GM12878 (cell line): ENCODE data around the gene ROBO1. TPM values are rescaled to one million over a fixed set of nuclear protein-coding genes. Genes with fewer than 3 reads are reported as not detected.

Source experiments
- ATAC-seq: fragments of 200-7000 bp; cut with Tn5 transposase; 3 replicates; pipeline ENCODE4 v1.9.1; 2020; ENCODE audit warnings: mild to moderate bottlenecking, moderate library complexity
- BruUV-seq: library from RNA; stranded (reverse); fragments of 400-500 nt; replicated peaks from 2 replicates; lab custom pipeline; 2021; lab: Mats Ljungman, UMichigan
- CTCF ChIA-PET: fragments of 300-600 bp; sonication (Branson Sonifier 250); formaldehyde crosslinking; extraction: SDS; loops from one replicate; lab custom pipeline; 2021; ENCODE audit warnings: inconsistent platforms; lab: Yijun Ruan, JAX
- POLR2A ChIA-PET: fragments of 350-600 bp; formaldehyde crosslinking; extraction: SDS; loops from one replicate; lab custom pipeline; 2021; ENCODE audit warnings: inconsistent platforms; lab: Charles Lee
- RAD21 ChIA-PET: fragments of 300-600 bp; sonication (Branson Sonifier 250); formaldehyde crosslinking; loops from one replicate; lab custom pipeline; 2023; ENCODE audit warnings: antibody characterized with exemption; ENCODE audit not compliant: unreplicated experiment; lab: Charles Lee
- SMC1A ChIA-PET: fragments of 300-600 bp; sonication (Branson Sonifier 250); formaldehyde crosslinking; loops from one replicate; lab custom pipeline; 2023; ENCODE audit not compliant: unreplicated experiment, uncharacterized antibody; lab: Charles Lee
- DNase-seq: peaks from one replicate; pipeline ENCODE4 v3.0.0-alpha.2; 2011; ENCODE audit warnings: low read depth, low spot score
- FAIRE-seq: peaks from 3 replicates; lab custom pipeline; 2011; peaks lifted over from hg19 to GRCh38; lab: Jason Lieb, UNC
- H2AFZ ChIP-seq: 2 replicates; pipeline ENCODE4 v1.6.0; 2011; ENCODE audit warnings: low read depth, low read length, control low read depth; ENCODE audit not compliant: control insufficient read depth
- H3K27ac ChIP-seq: 2 replicates; pipeline ENCODE4 v1.5.1; 2011; ENCODE audit warnings: control low read depth; ENCODE audit not compliant: control insufficient read depth, insufficient read depth
- H3K27me3 ChIP-seq, 2 experiments: replicated peaks in 1 of 2; 2 replicates each; pipeline versions ENCODE4 v1.6.0 to v1.6.1; 2011; ENCODE audit warnings: low read length in 1 of 2; ENCODE audit not compliant: control insufficient read depth in 2 of 2, insufficient read depth in 2 of 2
- H3K36me3 ChIP-seq, 2 experiments: 2 replicates each; pipeline ENCODE4 v1.5.1; 2011; ENCODE audit warnings: low read length in 1 of 2; ENCODE audit not compliant: control insufficient read depth in 2 of 2, insufficient read depth in 2 of 2
- H3K4me1 ChIP-seq: 2 replicates; pipeline ENCODE4 v1.6.1; 2011; ENCODE audit warnings: mild to moderate bottlenecking, low read length, moderate library complexity, mixed read lengths; ENCODE audit not compliant: control insufficient read depth, insufficient read depth
- H3K4me2 ChIP-seq: 2 replicates; pipeline ENCODE4 v1.6.0; 2011; ENCODE audit warnings: control low read depth; ENCODE audit not compliant: control insufficient read depth, insufficient read depth
- H3K4me3 ChIP-seq: fragments of 200-600 bp; sonication (generic); 2 replicates; pipeline ENCODE4 v1.5.1; 2016
- H3K79me2 ChIP-seq: 2 replicates; pipeline ENCODE4 v1.6.0; 2011; ENCODE audit warnings: low read length; ENCODE audit not compliant: control insufficient read depth, insufficient read depth
- H3K9ac ChIP-seq: 2 replicates; pipeline ENCODE4 v1.8.0; 2011; ENCODE audit warnings: low read length, control low read depth, mixed read lengths; ENCODE audit not compliant: control insufficient read depth, insufficient read depth
- H3K9me3 ChIP-seq: replicated peaks from 3 replicates; pipeline ENCODE4 v1.5.1; 2011; ENCODE audit warnings: mild to moderate bottlenecking, low read length; ENCODE audit not compliant: control insufficient read depth, insufficient read depth
- H4K20me1 ChIP-seq: 2 replicates; pipeline ENCODE4 v1.6.0; 2011; ENCODE audit not compliant: control insufficient read depth, insufficient read depth
- ATF3 ChIP-seq: IDR thresholded peaks from 2 replicates; pipeline ENCODE4 v1.6.1; 2011; ENCODE audit warnings: low read depth, mild to moderate bottlenecking, low read length, moderate library complexity, borderline replicate concordance; ENCODE audit errors: extremely low read depth
- EGR1 ChIP-seq, 2 experiments: IDR thresholded peaks; 1 replicate in 1 of 2; 2 replicates in 1 of 2; pipeline ENCODE4 v1.6.1; 2011 to 2012; ENCODE audit warnings: low read depth in 2 of 2, low read length in 2 of 2, borderline replicate concordance in 1 of 2, mild to moderate bottlenecking in 1 of 2, moderate library complexity in 1 of 2
- ELK1 ChIP-seq: IDR thresholded peaks from 2 replicates; pipeline ENCODE4 v1.6.1; 2012; ENCODE audit warnings: low read depth, low read length, improper control_type of control experiment
- HDAC6 ChIP-seq: fragments of 200-600 bp; sonication (generic); IDR thresholded peaks from one replicate; pipeline ENCODE4 v1.8.0; 2017; ENCODE audit warnings: antibody characterized with exemption; ENCODE audit not compliant: unreplicated experiment
- IKZF1 ChIP-seq: fragments of 450-650 bp; conservative IDR thresholded peaks from 2 replicates; pipeline ENCODE4 v1.6.1; 2017; ENCODE audit warnings: antibody characterized with exemption, mild to moderate bottlenecking
- LARP7 ChIP-seq: fragments of 450-650 bp; IDR thresholded peaks from 2 replicates; pipeline ENCODE4 v1.6.1; 2017; ENCODE audit warnings: mild to moderate bottlenecking
- NFIC ChIP-seq: IDR thresholded peaks from 2 replicates; pipeline ENCODE4 v1.6.1; 2012; ENCODE audit warnings: low read depth, mild to moderate bottlenecking, inconsistent platforms, low read length, moderate library complexity
- PKNOX1 ChIP-seq: fragments of 450-650 bp; IDR thresholded peaks from 2 replicates; pipeline ENCODE4 v1.6.1; 2016; ENCODE audit warnings: mild to moderate bottlenecking
- SUZ12 ChIP-seq: fragments of 200-600 bp; sonication (generic); IDR thresholded peaks from one replicate; pipeline ENCODE4 v1.6.1; 2018; ENCODE audit warnings: antibody characterized with exemption, mild to moderate bottlenecking; ENCODE audit not compliant: unreplicated experiment
- ZNF207 ChIP-seq: fragments of 450-650 bp; IDR thresholded peaks from 2 replicates; pipeline ENCODE4 v1.6.1; 2014; ENCODE audit warnings: antibody characterized with exemption, mild to moderate bottlenecking, borderline replicate concordance
- ZNF217 ChIP-seq: fragments of 450-650 bp; IDR thresholded peaks from 2 replicates; pipeline ENCODE4 v1.6.1; 2017; ENCODE audit warnings: antibody characterized with exemption, mild to moderate bottlenecking
- ZNF24 ChIP-seq: fragments of 450-650 bp; IDR thresholded peaks from 2 replicates; pipeline ENCODE4 v1.6.1; 2017; ENCODE audit warnings: antibody characterized with exemption, mild to moderate bottlenecking
- WGBS: methylation state at CpG from one replicate; pipeline ENCODE4 v1.1.6; 2016; ENCODE audit warnings: low lambda C conversion rate; ENCODE audit not compliant: insufficient replicate concordance, insufficient coverage; ENCODE audit errors: missing lambda C conversion rate; 5-methylcytosine and 5-hydroxymethylcytosine counted together
- in situ Hi-C: fragments of 300-500 bp; cut with MboI; formaldehyde crosslinking; loops from 9 replicates; pipeline ENCODE4 v1.14.3; 2018; ENCODE audit warnings: mixed read lengths
- intact Hi-C: fragments of 100-400 bp; cut with micrococcal nuclease; formaldehyde crosslinking; loops from one replicate; pipeline ENCODE4 v1.14.2; 2022; ENCODE audit not compliant: unreplicated experiment
- polyA plus RNA-seq, 11 experiments: library from polyadenylated mRNA; depleted of rRNA in 4 of 11; unstranded in 6 of 11; stranded (reverse) in 5 of 11; fragments of >200 nt; fragmentation: Nextera tagmentation in 4 of 11; fragmentation: Illumina TruSeq in 1 of 11; extraction: Ambion mirVana in 4 of 11; extraction: Trizol in 1 of 11; gene quantifications; 1 replicate in 1 of 11; 2 replicates in 10 of 11; pipeline versions ENCODE4 v1.2.1 to v1.2.3, GENCODE V29; 2011 to 2016; ENCODE audit warnings: inconsistent platforms in 2 of 11, missing spikeins in 2 of 11, low read depth in 1 of 11
- total RNA-seq, 4 experiments: library from RNA; depleted of rRNA in 3 of 4; stranded (reverse); fragments of >200 nt in 3 of 4; fragmentation: Illumina TruSeq in 1 of 4; extraction: Trizol in 1 of 4; gene quantifications; 2 replicates each; pipeline versions ENCODE4 v1.2.1 to v1.2.3, GENCODE V29; 2013 to 2021

ROBO1 gene
- total and polyA plus RNA-seq, 10 of the 15 experiments (the other 5 are each of a cell fraction or from before 2014, with no cell fraction given): 0.29 to 46.5 (median 1.2) TPM

- BruUV-seq: no TSS peak
- RAD21 ChIA-PET: interaction anchor here (1.1 to 5.9 kb wide), 2 partner anchors 14 to 367 kb away, joined by 3 to 56 read pairs; no protein-coding TSS in a partner anchor
- H3K4me2 ChIP-seq: no peak overlapping the region
- H3K27me3 ChIP-seq: no peaks in the 10 kb centered on the region
- CTCF ChIA-PET: interaction anchor here (1.7 to 6.2 kb wide), 3 partner anchors 41 to 385 kb away, joined by 3 to 104 read pairs (median 8); no protein-coding TSS in a partner anchor
- no peak overlapping the region for H2AFZ ChIP-seq
- no peaks in the 10 kb centered on the region for H4K20me1 ChIP-seq
- no peaks in the 10 kb centered on the region for H3K79me2 ChIP-seq
- ATAC-seq (no peak), DNase-seq (no peak)
- POLR2A ChIA-PET: interaction anchor here (1.0 kb wide), 1 partner anchor 11 kb away, joined by 4 read pairs; no protein-coding TSS in a partner anchor
- intact Hi-C loops: no loop called here
- no peaks in the 10 kb centered on the region for H3K36me3 ChIP-seq
- no peaks in the 10 kb centered on the region for H3K4me1 ChIP-seq
- no peak overlapping the region for H3K4me3 ChIP-seq
- no peak overlapping the region for H3K27ac ChIP-seq
- no peak for TF ChIP-seq IKZF1
- TF ChIP-seq SUZ12: no peak
- no peak for TF ChIP-seq ELK1
- TF ChIP-seq LARP7: no peak
- no peak for TF ChIP-seq ZNF207
- TF ChIP-seq ZNF24: no peak
- TF ChIP-seq, all 136 proteins: peak for 0
- Histone ChIP-seq H3K9me3 (no peaks in the 10 kb centered on the region), H3K9ac (no peak overlapping the region)
- in situ Hi-C loops: no loop called here
- SMC1A ChIA-PET: interaction anchor here (0.6 to 4.4 kb wide), 13 partner anchors 9 to 383 kb away, joined by 3 to 55 read pairs (median 4); no protein-coding TSS in a partner anchor
- no peak for FAIRE-seq
Measured at GRCh38 chr3:79030157-79030556, 737.6 kb downstream of the ROBO1 start.

GRCh38 chr3:79028916-79029315, 738.9 kb downstream of the ROBO1 start:
- Histone ChIP-seq H3K4me2 (no peak overlapping the region), H3K36me3 (no peaks in the 10 kb centered on the region), H3K4me1 (no peaks in the 10 kb centered on the region), H4K20me1 (no peaks in the 10 kb centered on the region), H3K4me3 (no peak overlapping the region), H2AFZ (no peak overlapping the region), H3K9ac (no peak overlapping the region), H3K9me3 (no peaks in the 10 kb centered on the region), H3K79me2 (no peaks in the 10 kb centered on the region), H3K27ac (no peak overlapping the region), H3K27me3 (no peaks in the 10 kb centered on the region)
- ChIA-PET RAD21 (no interaction called here), CTCF (interaction anchor here (1.7 kb wide), 1 partner anchor 40 kb away, joined by 3 read pairs; no protein-coding TSS in a partner anchor), POLR2A (no interaction called here), SMC1A (interaction anchor here (1.2 to 1.3 kb wide), 2 partner anchors 13 to 26 kb away, joined by 3 read pairs; no protein-coding TSS in a partner anchor)
- FAIRE-seq (no peak), DNase-seq (no peak), ATAC-seq (no peak)
- 44% methylated on average over 1 of the region's 1 CpG for WGBS
- intact Hi-C loops (no loop called here), in situ Hi-C loops (loop anchor here (5.0 kb wide), 1 partner anchor 367 kb away; no protein-coding TSS in a partner anchor)
- BruUV-seq: no TSS peak
- TF ChIP-seq NFIC (no peak), PKNOX1 (no peak), ZNF217 (no peak), HDAC6 (no peak), ATF3 (no peak), EGR1 (IDR thresholded peaks at IDR 0.05; ENCODE audit: borderline replicate concordance in 1 of 2, low read depth in 2 of 2, low read length in 2 of 2) (no peak)
